GM13977 (cell line): Measurements from ENCODE around the gene IRF8.
A peak's percentile ranks its signal among the peaks of the same experiment; 100 is the strongest.

Experiments
- DNase-seq: peaks from one replicate; pipeline ENCODE4 v3.0.0; 2012; ENCODE audit warnings: low spot score
- in situ Hi-C: fragments of 300-500 bp; cut with MboI; formaldehyde crosslinking; loops from one replicate; pipeline ENCODE4 v1.12.0; 2022; ENCODE audit warnings: low sequenced_read_pairs, low pct_unique_long_range_greater_than_20kb, mixed read lengths, inconsistent platforms; ENCODE audit not compliant: unreplicated experiment
- TF ChIP-seq, protein P1 (sequence below): IDR thresholded peaks from 2 replicates; pipeline ENCODE4 v1.5.1; 2012; ENCODE audit warnings: mild to moderate bottlenecking, control low read depth; ENCODE audit not compliant: insufficient read depth; ENCODE audit errors: extremely low read depth, missing control alignments

The IRF8 gene

DNA sequence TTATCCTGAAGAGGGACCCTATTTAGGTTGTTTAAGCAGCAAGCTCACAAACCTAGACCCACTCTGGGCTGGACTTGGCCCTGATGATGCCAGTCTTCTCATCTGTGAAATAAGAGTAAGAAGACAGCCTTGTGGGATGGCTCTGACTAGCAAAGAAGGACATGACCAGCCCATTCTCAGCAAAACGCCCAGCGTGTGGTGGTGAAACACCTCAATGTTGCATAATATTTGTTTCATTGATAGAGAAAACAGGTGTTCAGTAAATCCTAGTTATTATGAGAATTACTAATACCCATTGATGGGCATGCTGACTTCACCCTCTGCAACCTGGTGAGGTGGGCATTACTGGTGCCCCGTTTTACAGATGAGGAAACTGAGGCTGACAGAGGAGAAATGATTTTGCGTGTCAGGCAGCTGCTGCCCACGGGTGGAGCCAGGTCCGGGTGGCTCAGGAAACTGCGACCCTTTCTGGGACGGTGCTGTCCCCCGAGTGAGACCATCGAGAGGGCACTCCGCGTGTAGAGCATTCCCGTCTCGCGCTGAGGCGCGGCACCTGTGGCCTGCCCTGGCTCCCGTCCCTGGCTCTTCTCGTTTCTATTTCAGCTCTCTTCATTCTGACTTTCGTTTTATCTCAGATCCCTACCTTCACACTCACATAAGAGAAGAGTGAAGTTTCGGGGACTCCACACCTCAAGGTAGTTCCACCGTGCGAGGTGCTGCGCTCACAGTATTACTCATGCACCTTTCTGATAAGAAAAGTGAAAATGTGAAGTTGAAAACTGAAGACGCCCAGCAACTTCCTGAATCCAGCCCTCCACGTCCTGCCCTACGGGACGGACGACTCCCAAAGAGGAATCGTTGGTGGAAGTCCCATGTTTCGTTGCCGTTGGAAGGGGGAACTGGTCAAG is 48.5 kb downstream of the IRF8 start:
- peak; percentile 84 for DNase-seq
- in situ Hi-C loops: no loop called here
- TF ChIP-seq, protein P1, sequence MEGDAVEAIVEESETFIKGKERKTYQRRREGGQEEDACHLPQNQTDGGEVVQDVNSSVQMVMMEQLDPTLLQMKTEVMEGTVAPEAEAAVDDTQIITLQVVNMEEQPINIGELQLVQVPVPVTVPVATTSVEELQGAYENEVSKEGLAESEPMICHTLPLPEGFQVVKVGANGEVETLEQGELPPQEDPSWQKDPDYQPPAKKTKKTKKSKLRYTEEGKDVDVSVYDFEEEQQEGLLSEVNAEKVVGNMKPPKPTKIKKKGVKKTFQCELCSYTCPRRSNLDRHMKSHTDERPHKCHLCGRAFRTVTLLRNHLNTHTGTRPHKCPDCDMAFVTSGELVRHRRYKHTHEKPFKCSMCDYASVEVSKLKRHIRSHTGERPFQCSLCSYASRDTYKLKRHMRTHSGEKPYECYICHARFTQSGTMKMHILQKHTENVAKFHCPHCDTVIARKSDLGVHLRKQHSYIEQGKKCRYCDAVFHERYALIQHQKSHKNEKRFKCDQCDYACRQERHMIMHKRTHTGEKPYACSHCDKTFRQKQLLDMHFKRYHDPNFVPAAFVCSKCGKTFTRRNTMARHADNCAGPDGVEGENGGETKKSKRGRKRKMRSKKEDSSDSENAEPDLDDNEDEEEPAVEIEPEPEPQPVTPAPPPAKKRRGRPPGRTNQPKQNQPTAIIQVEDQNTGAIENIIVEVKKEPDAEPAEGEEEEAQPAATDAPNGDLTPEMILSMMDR: no peak

DNA sequence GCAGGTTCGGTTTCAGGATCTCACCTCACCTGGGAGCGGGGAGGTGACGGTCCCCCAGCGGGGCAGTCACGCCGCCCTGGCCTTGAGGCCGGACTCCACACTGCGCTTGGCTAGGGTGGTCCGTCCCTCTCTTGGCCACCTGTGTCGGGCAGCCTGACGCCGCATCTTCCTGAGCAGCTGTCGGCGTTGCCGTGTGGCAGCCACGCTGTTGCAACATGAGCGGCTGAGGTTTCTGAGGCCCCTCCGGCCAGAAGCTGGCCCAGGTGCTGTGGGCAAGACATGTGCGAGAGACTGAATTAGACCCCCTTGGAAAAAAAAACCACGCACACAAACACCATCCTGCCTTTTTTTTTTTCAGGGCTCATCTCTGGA is 49.2 kb downstream of the IRF8 start:
- in situ Hi-C loops: no loop called here
- DNase-seq: no peak
- TF ChIP-seq, protein P1: no peak

DNA sequence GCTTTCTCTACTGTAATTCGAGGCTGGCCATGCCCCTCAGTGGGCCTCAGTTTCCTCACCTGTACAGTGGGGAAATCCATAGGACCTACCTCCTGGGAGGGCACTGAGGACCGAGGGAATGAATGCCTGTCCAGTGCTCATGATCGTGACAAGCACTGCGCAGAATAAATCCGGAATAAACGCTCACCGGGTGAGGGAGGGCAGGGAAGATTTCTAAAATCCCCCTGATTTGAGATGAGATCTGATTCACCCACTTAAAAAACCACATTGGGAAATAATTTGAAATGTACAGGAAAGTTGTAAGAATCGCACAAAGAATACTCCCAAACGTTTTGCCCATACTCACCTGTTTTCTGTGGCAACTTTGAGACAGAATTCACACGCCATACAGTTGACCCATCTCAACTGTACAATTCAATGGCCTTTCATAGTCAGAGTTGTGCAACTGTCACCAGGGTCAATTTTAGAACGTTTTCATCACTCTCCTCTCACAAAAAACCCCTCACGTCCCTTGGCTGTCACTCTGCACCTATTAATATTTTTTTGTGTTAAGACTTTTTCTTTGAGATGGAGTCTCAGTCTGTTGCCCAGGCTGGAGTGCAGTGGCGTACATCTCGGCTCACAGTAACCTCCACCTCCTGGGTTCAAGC is 49.8 kb downstream of the IRF8 start:
- TF ChIP-seq, protein P1: no peak
- in situ Hi-C loops: no loop called here
- DNase-seq: peak; percentile 68

DNA sequence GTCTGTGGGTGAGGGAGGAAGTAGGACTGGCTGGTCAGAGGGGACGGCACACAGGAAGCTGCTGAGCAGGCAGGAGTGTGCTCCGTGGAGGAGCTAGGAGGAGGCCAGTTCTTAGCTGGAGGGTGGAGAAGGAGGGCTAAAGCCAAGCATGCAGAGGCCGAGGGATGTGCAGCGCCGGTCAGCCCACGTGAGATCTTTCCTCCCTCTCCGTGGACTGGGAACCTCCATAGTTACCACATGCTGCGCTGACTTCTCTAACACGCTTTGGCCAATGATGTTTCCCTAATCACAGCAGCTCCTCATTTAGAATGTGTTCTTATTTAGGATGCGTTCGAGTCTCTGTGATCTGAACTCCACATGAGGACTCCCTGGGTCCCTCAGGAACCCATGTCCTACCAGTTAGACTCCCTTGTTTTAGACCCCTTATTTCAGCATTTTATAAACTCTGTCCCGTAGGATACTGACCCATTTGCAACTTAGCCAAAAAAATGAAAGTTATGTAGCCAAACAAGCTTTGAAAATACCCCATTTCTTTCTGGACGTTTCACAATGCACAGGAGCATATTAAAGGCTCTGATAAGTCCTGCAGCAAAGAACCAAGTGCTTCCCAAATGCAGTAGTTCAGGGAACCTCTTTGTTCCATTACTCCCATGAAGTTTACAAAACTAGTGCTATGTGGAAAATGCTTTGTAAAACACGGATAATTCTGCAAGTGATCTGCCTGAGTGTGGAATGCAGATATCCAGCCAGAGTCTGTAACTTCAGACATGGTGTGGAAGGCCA is 51.4 kb downstream of the IRF8 start:
- in situ Hi-C loops: no loop called here
- DNase-seq: no peak
- TF ChIP-seq, protein P1: no peak

DNA sequence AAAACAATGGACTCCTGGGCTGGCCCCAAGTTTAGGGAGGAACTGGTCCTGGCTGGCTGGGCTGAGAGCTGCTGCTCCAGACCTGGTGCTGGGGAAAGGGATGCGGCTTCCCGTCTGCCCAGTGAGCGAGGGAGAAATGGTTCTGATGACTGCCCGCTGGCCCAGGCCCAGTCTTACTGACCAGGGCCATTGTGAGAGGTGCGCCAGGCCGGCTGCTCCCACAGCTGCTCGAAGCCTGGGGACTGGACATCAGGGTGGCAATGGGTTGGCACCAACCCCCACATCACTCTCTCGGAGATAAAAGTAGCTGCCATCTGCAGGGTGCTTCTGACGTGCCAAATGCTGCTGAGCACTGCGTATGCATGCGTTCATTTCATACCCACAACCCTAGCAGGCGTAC is 53.2 kb downstream of the IRF8 start:
- in situ Hi-C loops: no loop called here
- TF ChIP-seq, protein P1: no peak
- no peak for DNase-seq

DNA sequence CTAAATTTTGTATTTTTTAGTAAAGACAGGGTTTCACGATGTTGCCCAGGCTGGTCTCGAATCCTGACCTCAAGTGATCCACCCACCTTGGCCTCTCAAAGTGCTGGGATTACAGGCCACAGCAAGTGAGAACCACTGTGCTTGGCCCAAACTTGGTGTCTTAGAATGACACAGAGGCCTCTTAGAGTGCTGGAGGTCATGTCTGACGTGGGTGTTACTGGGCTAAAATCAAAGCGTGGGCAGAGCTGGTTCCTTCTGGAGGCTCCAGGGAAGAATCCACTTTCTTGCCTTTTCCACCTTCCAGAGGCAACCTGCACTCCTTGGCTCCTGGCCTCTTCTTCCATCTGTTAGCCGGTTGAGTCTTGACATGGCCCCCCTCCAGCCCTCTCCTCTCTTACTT is 53.8 kb downstream of the IRF8 start:
- TF ChIP-seq, protein P1: no peak
- in situ Hi-C loops: no loop called here
- no peak for DNase-seq
